ENCODE measurements around the gene SGMS2. TPM values are rescaled to one million over a fixed set of nuclear protein-coding genes. Genes with fewer than 3 reads are reported as not detected.
A peak's percentile ranks its signal among the peaks of the same experiment; 100 is the strongest.

The SGMS2 gene
- total RNA-seq, 1 donor from 2014 or later, result 0.26 TPM

- no peak overlapping the region for H3K27ac Mint-ChIP-seq (ENCODE audit: unreplicated experiment)
Measured at GRCh38 chr4:107906458-107907100, 81.8 kb downstream of the SGMS2 start.

DNA sequence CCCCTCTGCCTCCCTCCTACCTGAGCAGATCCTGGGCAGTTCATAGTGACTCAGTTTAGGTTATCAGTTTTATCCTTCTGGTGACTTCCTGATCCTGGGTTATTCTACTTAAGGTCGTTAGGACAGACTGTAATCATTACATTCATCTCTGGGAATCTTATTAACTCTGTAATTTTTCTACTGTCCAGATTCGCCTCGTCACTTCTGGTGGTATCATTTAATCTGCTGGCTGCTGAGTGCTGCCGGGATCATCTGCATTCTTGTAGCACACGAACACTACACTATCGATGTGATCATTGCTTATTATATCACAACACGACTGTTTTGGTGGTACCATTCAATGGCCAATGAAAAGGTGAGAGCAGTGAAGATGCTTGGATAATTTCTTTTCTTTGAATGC is 83.6 kb downstream of the SGMS2 start:
- no peaks in the 10 kb centered on the region for H3K36me3 Mint-ChIP-seq (ENCODE audit: low read depth, unreplicated experiment)
- no peak overlapping the region for H3K27ac Mint-ChIP-seq (ENCODE audit: unreplicated experiment)
- no peaks in the 10 kb centered on the region for H3K27me3 Mint-ChIP-seq (ENCODE audit: unreplicated experiment)
- no peak overlapping the region for H3K4me3 Mint-ChIP-seq (ENCODE audit: unreplicated experiment)
- no peaks in the 10 kb centered on the region for H3K9me3 Mint-ChIP-seq (ENCODE audit: unreplicated experiment)
- no peak for DNase-seq (ENCODE audit: low spot score)
- no peak for TF ChIP-seq CTCF (IDR thresholded peaks at IDR 0.05; ENCODE audit: unreplicated experiment)
- no peaks in the 10 kb centered on the region for H3K4me1 Mint-ChIP-seq (ENCODE audit: unreplicated experiment)

More at GRCh38 chr4:107906458-107907100, 81.8 kb downstream of the SGMS2 start:
- H3K27me3 Mint-ChIP-seq (ENCODE audit: unreplicated experiment), result no peaks in the 10 kb centered on the region
- H3K4me3 Mint-ChIP-seq (ENCODE audit: unreplicated experiment), result no peak overlapping the region
- no peaks in the 10 kb centered on the region for H3K4me1 Mint-ChIP-seq (ENCODE audit: unreplicated experiment)
- no peaks in the 10 kb centered on the region for H3K9me3 Mint-ChIP-seq (ENCODE audit: unreplicated experiment)
- no peaks in the 10 kb centered on the region for H3K36me3 Mint-ChIP-seq (ENCODE audit: low read depth, unreplicated experiment)
- DNase-seq (ENCODE audit: low spot score), result no peak
- no peak for TF ChIP-seq CTCF (IDR thresholded peaks at IDR 0.05; ENCODE audit: unreplicated experiment)

GRCh38 chr4:107913283-107913899 is 88.7 kb downstream of the SGMS2 start:
- no peaks in the 10 kb centered on the region for H3K36me3 Mint-ChIP-seq (ENCODE audit: low read depth, unreplicated experiment)
- no peak overlapping the region for H3K4me3 Mint-ChIP-seq (ENCODE audit: unreplicated experiment)
- H3K27me3 Mint-ChIP-seq (ENCODE audit: unreplicated experiment), result no peaks in the 10 kb centered on the region
- peak; percentile 64 for DNase-seq (ENCODE audit: low spot score)
- no peaks in the 10 kb centered on the region for H3K9me3 Mint-ChIP-seq (ENCODE audit: unreplicated experiment)
- H3K27ac Mint-ChIP-seq (ENCODE audit: unreplicated experiment), result no peak overlapping the region
- peak; percentile 87 for TF ChIP-seq CTCF (IDR thresholded peaks at IDR 0.05; ENCODE audit: unreplicated experiment)
- no peaks in the 10 kb centered on the region for H3K4me1 Mint-ChIP-seq (ENCODE audit: unreplicated experiment)

- Mint-ChIP-seq H3K36me3 (ENCODE audit: low read depth, unreplicated experiment) (no peaks in the 10 kb centered on the region), H3K27me3 (ENCODE audit: unreplicated experiment) (no peaks in the 10 kb centered on the region), H3K9me3 (ENCODE audit: unreplicated experiment) (no peaks in the 10 kb centered on the region), H3K4me1 (ENCODE audit: unreplicated experiment) (no peaks in the 10 kb centered on the region), H3K4me3 (ENCODE audit: unreplicated experiment) (no peak overlapping the region), H3K27ac (ENCODE audit: unreplicated experiment) (no peak overlapping the region)
- no peak for TF ChIP-seq CTCF (IDR thresholded peaks at IDR 0.05; ENCODE audit: unreplicated experiment)
- no peak for DNase-seq (ENCODE audit: low spot score)
Measured at GRCh38 chr4:107915220-107915619, 90.5 kb downstream of the SGMS2 start.

DNA sequence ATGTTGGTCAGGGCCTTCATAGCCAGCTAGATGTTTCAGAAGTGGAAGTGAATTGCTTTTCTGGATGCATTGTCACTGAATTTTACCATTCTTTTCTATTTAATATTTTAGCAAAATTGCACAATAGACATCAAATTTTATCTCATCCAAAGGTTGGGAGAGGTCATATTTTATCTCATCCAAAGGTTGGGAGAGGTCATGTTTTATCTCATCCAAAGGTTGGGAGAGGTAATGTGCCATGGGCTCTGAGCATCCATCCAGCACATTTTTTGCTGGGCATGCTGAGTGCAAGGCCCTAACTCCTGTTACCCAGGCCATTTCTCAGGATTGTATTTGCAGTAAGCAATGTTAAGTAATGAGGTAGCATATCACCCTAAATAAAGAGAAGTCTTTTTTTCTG is 91.9 kb downstream of the SGMS2 start:
- Mint-ChIP-seq H3K9me3 (ENCODE audit: unreplicated experiment) (no peaks in the 10 kb centered on the region), H3K27me3 (ENCODE audit: unreplicated experiment) (no peaks in the 10 kb centered on the region), H3K4me3 (ENCODE audit: unreplicated experiment) (no peak overlapping the region), H3K27ac (ENCODE audit: unreplicated experiment) (no peak overlapping the region), H3K4me1 (ENCODE audit: unreplicated experiment) (no peaks in the 10 kb centered on the region), H3K36me3 (ENCODE audit: low read depth, unreplicated experiment) (no peaks in the 10 kb centered on the region)
- no peak for DNase-seq (ENCODE audit: low spot score)
- no peak for TF ChIP-seq CTCF (IDR thresholded peaks at IDR 0.05; ENCODE audit: unreplicated experiment)

Measured in endothelial cell (in vitro differentiated cells).